ENCODE results near the gene EFCAB11.

EFCAB11 gene

GRCh38 chr14:89954070-89955021 is at the start of gene EFCAB11:
EFCAB11 (minus strand) TSS chr14:89954730; CDS start chr14:89954660, 70 bp downstream.
- H3K9me3 ChIP-seq (ENCODE audit: control insufficient read depth, insufficient read depth, low read length) = no peaks in the 10 kb centered on the region
- H3K4me1 ChIP-seq (ENCODE audit: insufficient read depth, low read length) = peaks cover 11% of the 10 kb centered on the region
- no peaks in the 10 kb centered on the region; the same call in 1 of the 2 replicates for H3K36me3 ChIP-seq (ENCODE audit: insufficient read depth, low read length)
- peak within 1 kb of the TSS; percentile 86 for H3K9ac ChIP-seq (ENCODE audit: low read depth, low read length)

DNA sequence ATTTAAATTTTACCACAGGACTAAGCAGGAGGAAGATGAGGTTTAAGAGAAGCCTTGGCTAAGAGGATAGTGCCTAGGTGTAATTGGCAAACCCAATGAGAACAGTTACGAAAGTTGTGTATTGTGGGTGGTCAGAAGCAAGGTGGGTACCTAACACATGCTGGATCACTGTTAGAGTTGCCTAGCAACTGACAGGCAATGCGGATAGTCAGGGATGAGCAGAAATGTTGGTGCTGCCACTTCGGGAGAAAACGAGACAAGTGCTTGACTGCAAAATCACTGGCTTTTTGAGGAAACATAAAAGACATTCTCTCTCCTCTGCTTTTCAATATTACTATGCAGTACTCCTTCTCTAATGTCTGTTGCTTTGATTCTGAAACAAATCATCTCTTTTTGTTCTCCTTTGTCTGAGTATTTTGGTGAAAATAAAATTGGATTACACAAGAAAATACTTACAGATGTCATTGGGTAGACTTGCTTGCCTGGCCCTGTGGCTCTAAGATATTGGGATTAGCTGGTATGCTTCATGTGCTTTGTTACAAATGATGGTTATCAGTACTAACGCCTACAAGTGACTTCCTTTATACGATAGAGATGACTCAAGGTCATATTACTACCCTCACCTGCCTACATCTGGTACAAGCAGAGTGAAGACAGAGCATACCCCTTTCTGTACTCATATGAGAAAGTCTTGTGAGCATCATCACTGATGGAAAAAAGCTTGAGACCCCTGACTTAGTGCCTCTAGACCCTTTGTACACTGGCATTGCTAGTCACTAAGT is 49.2 kb upstream of the EFCAB11 start:
- Histone ChIP-seq H3K4me1 (ENCODE audit: insufficient read depth, low read length) (no peaks in the 10 kb centered on the region), H3K9me3 (ENCODE audit: control insufficient read depth, insufficient read depth, low read length) (no peaks in the 10 kb centered on the region), H3K36me3 (ENCODE audit: insufficient read depth, low read length) (peaks cover 8% of the 10 kb centered on the region), H3K9ac (ENCODE audit: low read depth, low read length) (no peak overlapping the region)

DNA sequence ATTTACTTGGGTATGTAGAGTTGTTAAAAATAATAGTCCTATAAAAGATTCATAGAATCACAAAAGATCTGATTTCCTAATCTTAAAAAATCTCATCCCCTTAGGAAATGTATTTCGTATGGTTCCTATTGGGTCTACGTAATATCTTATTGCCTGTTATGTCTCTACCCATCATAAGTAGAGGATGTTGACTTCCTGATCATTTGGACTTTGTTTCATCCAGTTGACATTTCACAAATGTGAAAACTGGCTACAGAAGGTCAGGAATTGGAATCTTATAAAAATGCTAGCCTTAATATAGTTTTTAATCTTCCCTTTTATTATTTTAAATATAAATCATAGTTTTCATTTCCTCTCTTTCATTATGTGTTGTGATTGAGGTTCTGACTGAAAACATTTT is 46.4 kb upstream of the EFCAB11 start:
- Histone ChIP-seq H3K9ac (ENCODE audit: low read depth, low read length) (no peak overlapping the region), H3K4me1 (ENCODE audit: insufficient read depth, low read length) (no peaks in the 10 kb centered on the region), H3K36me3 (ENCODE audit: insufficient read depth, low read length) (peaks cover 7% of the 10 kb centered on the region), H3K9me3 (ENCODE audit: control insufficient read depth, insufficient read depth, low read length) (no peaks in the 10 kb centered on the region)

DNA sequence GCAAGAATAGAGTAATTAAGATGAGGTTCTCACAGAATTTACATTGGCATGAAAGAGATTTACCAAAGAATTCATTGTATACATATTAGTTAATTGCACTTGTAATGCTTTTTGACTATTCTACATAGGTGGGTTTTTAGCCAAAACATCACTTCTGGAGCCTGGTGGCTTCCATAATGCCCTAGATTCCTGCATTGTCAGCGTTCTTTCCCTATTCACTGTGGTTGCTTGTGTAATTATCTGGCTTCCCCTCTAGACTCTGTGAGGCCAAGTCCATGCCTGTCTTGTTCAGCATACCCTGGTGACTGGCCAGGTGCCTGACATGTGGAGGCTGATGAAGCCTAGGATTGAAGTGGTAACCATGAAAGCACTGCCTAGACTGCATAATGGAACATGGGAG is 42.4 kb upstream of the EFCAB11 start:
- H3K9ac ChIP-seq (ENCODE audit: low read depth, low read length) = no peak overlapping the region
- H3K9me3 ChIP-seq (ENCODE audit: control insufficient read depth, insufficient read depth, low read length) = no peaks in the 10 kb centered on the region
- no peaks in the 10 kb centered on the region for H3K4me1 ChIP-seq (ENCODE audit: insufficient read depth, low read length)
- H3K36me3 ChIP-seq (ENCODE audit: insufficient read depth, low read length) = peaks cover 13% of the 10 kb centered on the region

GRCh38 chr14:89992273-89992672 is 37.7 kb upstream of the EFCAB11 start:
- peaks cover 11% of the 10 kb centered on the region for H3K36me3 ChIP-seq (ENCODE audit: insufficient read depth, low read length)
- no peaks in the 10 kb centered on the region for H3K9me3 ChIP-seq (ENCODE audit: control insufficient read depth, insufficient read depth, low read length)
- no peak overlapping the region for H3K9ac ChIP-seq (ENCODE audit: low read depth, low read length)
- H3K4me1 ChIP-seq (ENCODE audit: insufficient read depth, low read length) = peaks cover 11% of the 10 kb centered on the region

- Histone ChIP-seq H3K9ac (ENCODE audit: low read depth, low read length) (no peak overlapping the region), H3K4me1 (ENCODE audit: insufficient read depth, low read length) (peaks cover 21% of the 10 kb centered on the region), H3K9me3 (ENCODE audit: control insufficient read depth, insufficient read depth, low read length) (no peaks in the 10 kb centered on the region), H3K36me3 (ENCODE audit: insufficient read depth, low read length) (peaks cover 16% of the 10 kb centered on the region)
These were observed 36.2 kb upstream of the EFCAB11 start for GRCh38 chr14:89990623-89991275.

- Histone ChIP-seq H3K36me3 (ENCODE audit: insufficient read depth, low read length) (peaks cover 16% of the 10 kb centered on the region), H3K9ac (ENCODE audit: low read depth, low read length) (no peak overlapping the region), H3K9me3 (ENCODE audit: control insufficient read depth, insufficient read depth, low read length) (no peaks in the 10 kb centered on the region), H3K4me1 (ENCODE audit: insufficient read depth, low read length) (peaks cover 21% of the 10 kb centered on the region)
These were observed 35.7 kb upstream of the EFCAB11 start for GRCh38 chr14:89990218-89990617.

- peaks cover 21% of the 10 kb centered on the region for H3K4me1 ChIP-seq (ENCODE audit: insufficient read depth, low read length)
These were observed 34.3 kb upstream of the EFCAB11 start for GRCh38 chr14:89988787-89989186.

DNA sequence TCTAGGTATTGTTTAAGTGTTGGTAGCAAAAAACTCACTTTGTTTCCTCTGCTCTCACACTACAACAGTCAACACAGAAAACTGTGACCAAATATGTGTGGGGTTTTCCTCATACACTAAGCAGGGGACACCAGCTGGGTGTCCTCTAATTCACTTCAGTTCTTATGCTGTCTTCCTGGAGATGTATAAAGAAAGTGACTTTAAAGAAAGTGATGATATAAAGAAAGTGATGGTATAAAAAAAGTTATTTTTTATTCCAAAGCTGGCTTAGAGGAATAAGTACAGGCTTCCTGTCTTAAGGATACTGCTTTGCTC is 32.6 kb upstream of the EFCAB11 start:
- Histone ChIP-seq H3K4me1 (ENCODE audit: insufficient read depth, low read length) (peaks cover 21% of the 10 kb centered on the region), H3K9me3 (ENCODE audit: control insufficient read depth, insufficient read depth, low read length) (no peaks in the 10 kb centered on the region), H3K9ac (ENCODE audit: low read depth, low read length) (no peak overlapping the region), H3K36me3 (ENCODE audit: insufficient read depth, low read length) (peaks cover 9% of the 10 kb centered on the region)

More at GRCh38 chr14:89988787-89989186, 34.3 kb upstream of the EFCAB11 start:
- no peaks in the 10 kb centered on the region for H3K9me3 ChIP-seq (ENCODE audit: control insufficient read depth, insufficient read depth, low read length)
- no peak overlapping the region for H3K9ac ChIP-seq (ENCODE audit: low read depth, low read length)
- H3K36me3 ChIP-seq (ENCODE audit: insufficient read depth, low read length) = peaks cover 9% of the 10 kb centered on the region

DNA sequence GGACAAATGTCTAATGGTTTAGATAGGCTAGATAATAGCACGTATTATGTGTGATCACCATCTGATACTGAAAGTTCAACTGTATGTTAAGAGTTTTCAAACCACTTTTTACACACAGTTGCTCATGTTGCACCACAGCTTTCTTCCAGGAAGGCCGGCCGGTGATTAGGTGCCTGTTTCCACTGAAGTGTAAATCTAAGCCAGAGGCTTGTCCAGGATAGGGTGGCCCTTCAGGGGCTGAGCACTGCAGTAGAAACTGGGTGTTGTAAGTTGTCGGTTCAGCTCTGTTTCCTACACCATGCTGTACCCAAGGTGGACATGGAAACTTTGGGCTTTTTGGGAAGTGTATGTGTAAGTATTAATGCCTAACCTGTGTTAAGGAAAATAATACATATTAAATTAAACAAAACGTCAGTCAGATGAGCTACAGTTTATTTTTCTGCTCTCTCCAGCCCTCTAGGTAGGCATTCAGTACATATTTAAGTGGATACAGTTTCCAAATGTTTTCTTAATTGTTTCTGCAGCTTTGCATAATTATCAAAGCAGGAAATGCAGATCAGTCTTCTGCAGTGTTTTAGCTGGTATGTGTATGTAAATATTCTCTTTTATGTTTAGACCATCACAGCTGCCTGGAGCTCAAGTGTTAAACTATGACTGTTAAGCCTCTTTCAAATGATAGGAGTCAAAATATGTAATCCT is 32.1 kb upstream of the EFCAB11 start:
- Histone ChIP-seq H3K36me3 (ENCODE audit: insufficient read depth, low read length) (peaks cover 9% of the 10 kb centered on the region), H3K4me1 (ENCODE audit: insufficient read depth, low read length) (peaks cover 21% of the 10 kb centered on the region), H3K9me3 (ENCODE audit: control insufficient read depth, insufficient read depth, low read length) (no peaks in the 10 kb centered on the region), H3K9ac (ENCODE audit: low read depth, low read length) (no peak overlapping the region)

- no peak overlapping the region for H3K9ac ChIP-seq (ENCODE audit: low read depth, low read length)
- H3K36me3 ChIP-seq (ENCODE audit: insufficient read depth, low read length) = peaks cover 17% of the 10 kb centered on the region
- peaks cover 19% of the 10 kb centered on the region for H3K4me1 ChIP-seq (ENCODE audit: insufficient read depth, low read length)
- H3K9me3 ChIP-seq (ENCODE audit: control insufficient read depth, insufficient read depth, low read length) = no peaks in the 10 kb centered on the region
These were observed 28.8 kb upstream of the EFCAB11 start for GRCh38 chr14:89983375-89983774.

DNA sequence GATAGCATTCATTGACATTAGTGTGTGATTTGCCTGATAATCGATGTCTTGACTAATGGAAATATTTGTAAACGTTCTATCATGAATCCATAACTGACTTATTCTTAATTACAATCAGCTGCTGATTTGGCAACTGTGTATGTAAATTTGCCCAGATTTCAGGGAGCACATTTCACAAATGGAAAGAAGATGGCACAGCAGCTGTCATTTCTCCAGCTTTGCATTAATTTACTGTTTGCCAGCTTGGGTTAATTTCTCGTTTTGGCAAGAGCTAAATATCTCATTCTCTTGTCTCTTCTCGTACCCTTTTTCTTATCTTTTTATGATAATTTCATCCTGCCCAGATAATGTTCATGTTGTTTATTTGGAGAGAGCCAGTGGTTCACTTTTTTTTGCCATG is 24.1 kb upstream of the EFCAB11 start:
- no peak overlapping the region for H3K9ac ChIP-seq (ENCODE audit: low read depth, low read length)
- peaks cover 15% of the 10 kb centered on the region for H3K36me3 ChIP-seq (ENCODE audit: insufficient read depth, low read length)
- H3K9me3 ChIP-seq (ENCODE audit: control insufficient read depth, insufficient read depth, low read length) = no peaks in the 10 kb centered on the region
- H3K4me1 ChIP-seq (ENCODE audit: insufficient read depth, low read length) = no peaks in the 10 kb centered on the region

DNA sequence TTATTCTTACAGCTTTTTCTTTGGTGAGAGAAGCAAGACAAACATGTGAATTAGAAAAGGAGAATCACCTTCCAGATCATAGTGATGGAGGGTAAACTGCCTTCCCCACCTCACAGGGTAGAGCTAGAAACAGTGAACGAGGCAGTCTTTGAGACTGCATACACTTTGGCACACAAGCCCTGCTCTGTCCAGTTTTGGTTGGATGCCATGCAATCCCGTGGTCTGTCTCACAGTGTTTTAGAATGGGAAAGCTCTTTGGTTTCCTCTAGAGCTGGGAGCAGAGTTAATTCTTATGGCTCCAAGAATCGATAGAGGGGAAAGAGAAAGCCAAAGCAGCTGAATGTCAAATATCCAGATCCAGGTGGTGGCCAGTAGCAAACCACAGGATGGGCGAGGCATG is 23.1 kb upstream of the EFCAB11 start:
- Histone ChIP-seq H3K9ac (ENCODE audit: low read depth, low read length) (no peak overlapping the region), H3K36me3 (ENCODE audit: insufficient read depth, low read length) (peaks cover 18% of the 10 kb centered on the region), H3K4me1 (ENCODE audit: insufficient read depth, low read length) (no peaks in the 10 kb centered on the region), H3K9me3 (ENCODE audit: control insufficient read depth, insufficient read depth, low read length) (no peaks in the 10 kb centered on the region)

- Histone ChIP-seq H3K36me3 (ENCODE audit: insufficient read depth, low read length) (peaks cover 11% of the 10 kb centered on the region), H3K9me3 (ENCODE audit: control insufficient read depth, insufficient read depth, low read length) (no peaks in the 10 kb centered on the region), H3K9ac (ENCODE audit: low read depth, low read length) (no peak overlapping the region), H3K4me1 (ENCODE audit: insufficient read depth, low read length) (no peaks in the 10 kb centered on the region)
These were observed 18.8 kb upstream of the EFCAB11 start for GRCh38 chr14:89973234-89973823.
